Adrenal gland (tissue), 12 donors: Measurements from ENCODE around the gene HDAC4. TPM values are rescaled to one million over a fixed set of nuclear protein-coding genes. Genes with fewer than 3 reads are reported as not detected.

Source experiments
- DNase-seq, 7 donors: peaks; one replicate each; pipeline ENCODE4 v3.0.0-alpha.2; 2019 to 2020
- H3K27ac ChIP-seq, 5 donors: fragments of 200-600 bp; sonication (generic) in 4 of 5; 1 replicate in 3 of 5; 2 replicates in 2 of 5; pipeline versions ENCODE4 v1.5.1 to v1.8.0; 2016 to 2020; ENCODE audit warnings: mild to moderate bottlenecking in 1 of 5
- H3K27me3 ChIP-seq: fragments of 200-600 bp; 2 replicates; pipeline ENCODE4 v1.8.0; 2021
- H3K36me3 ChIP-seq, 2 donors: fragments of 200-600 bp; replicated peaks in 1 of 2; 1 replicate in 1 of 2; 2 replicates in 1 of 2; pipeline versions ENCODE4 v1.5.1 to v1.8.0; 2018 to 2022
- H3K4me1 ChIP-seq, 2 donors: fragments of 200-600 bp; replicated peaks in 1 of 2; 1 replicate in 1 of 2; 2 replicates in 1 of 2; pipeline versions ENCODE4 v1.5.1 to v1.8.0; 2018 to 2021
- H3K4me3 ChIP-seq, 4 donors: fragments of 200-600 bp; sonication (generic) in 3 of 4; one replicate each; pipeline ENCODE4 v1.5.1; 2016 to 2018
- H3K9me3 ChIP-seq, 3 donors: fragments of 200-600 bp; sonication (generic) in 1 of 3; replicated peaks in 1 of 3; 1 replicate in 2 of 3; 2 replicates in 1 of 3; pipeline versions ENCODE4 v1.5.1 to v1.8.0; 2016 to 2021
- POLR2A ChIP-seq, 2 donors: fragments of 450-650 bp; IDR thresholded peaks; one replicate each; pipeline ENCODE4 v1.6.1; 2017; ENCODE audit warnings: antibody characterized with exemption in 2 of 2, mild to moderate bottlenecking in 2 of 2, moderate library complexity in 1 of 2
- WGBS, 4 donors: extraction: QIAGEN DNeasy Blood & Tissue Kit in 2 of 4; methylation state at CpG; one replicate each; pipeline versions ENCODE4 v1.1.5 to v1.1.7; 2013 to 2017; 5-methylcytosine and 5-hydroxymethylcytosine counted together
- intact Hi-C, 2 donors: fragments of 100-400 bp; cut with DNase I; formaldehyde crosslinking; loops; one replicate each; pipeline versions ENCODE4 v1.14.1 to v1.15.0; 2022 to 2023
- polyA plus RNA-seq, 3 donors: library from polyadenylated mRNA; stranded (reverse); fragments of 200-250 nt in 2 of 3; fragments of 350-450 nt in 1 of 3; fragmentation: Illumina TruSeq in 1 of 3; extraction: RNeasy Lipid Tissue Mini Kit (QIAGEN cat#74804) in 1 of 3; gene quantifications; one replicate each; pipeline ENCODE4 v1.2.3, GENCODE V29; 2013 to 2014
- total RNA-seq, 9 donors: library from RNA; depleted of rRNA in 4 of 9; stranded (reverse); fragments of >200 nt in 4 of 9; fragments of 120-200 nt in 1 of 9; fragmentation: NEBNext Ultra II Directional in 1 of 9; extraction: Animal tissue kit (Norgen Biotek cat#: 25700) in 1 of 9; gene quantifications; one replicate each; pipeline versions ENCODE4 v1.1.0 to v1.2.4, GENCODE V29; 2013 to 2023
- TF ChIP-seq, protein P1 (sequence below), 6 experiments: fragments of 450-650 bp in 4 of 6; fragments of 200-600 bp in 2 of 6; sonication (generic) in 1 of 6; IDR thresholded peaks; 1 replicate in 5 of 6; 2 replicates in 1 of 6; pipeline versions ENCODE4 v1.5.1 to v1.8.0; 2016 to 2021; ENCODE audit warnings: antibody characterized with exemption in 6 of 6, mild to moderate bottlenecking in 2 of 6, moderate library complexity in 1 of 6
- donor health status: healthy with polysubstance abuse.
- donor health status: Bipolar disorder and iron deficiency.
- donor health status: DM: yes; HTN: yes; CAD: no.
- donor health status: DM: no; HTN: no; CAD: no.
- donor health status: DM: no; HTN: no; CAD: no.
- donor health status: DM: yes; HTN: yes; CAD: no.

The HDAC4 gene
- total and polyA plus RNA-seq, 12 donors: 8.3 to 88.9 (median 28.7) TPM

DNA sequence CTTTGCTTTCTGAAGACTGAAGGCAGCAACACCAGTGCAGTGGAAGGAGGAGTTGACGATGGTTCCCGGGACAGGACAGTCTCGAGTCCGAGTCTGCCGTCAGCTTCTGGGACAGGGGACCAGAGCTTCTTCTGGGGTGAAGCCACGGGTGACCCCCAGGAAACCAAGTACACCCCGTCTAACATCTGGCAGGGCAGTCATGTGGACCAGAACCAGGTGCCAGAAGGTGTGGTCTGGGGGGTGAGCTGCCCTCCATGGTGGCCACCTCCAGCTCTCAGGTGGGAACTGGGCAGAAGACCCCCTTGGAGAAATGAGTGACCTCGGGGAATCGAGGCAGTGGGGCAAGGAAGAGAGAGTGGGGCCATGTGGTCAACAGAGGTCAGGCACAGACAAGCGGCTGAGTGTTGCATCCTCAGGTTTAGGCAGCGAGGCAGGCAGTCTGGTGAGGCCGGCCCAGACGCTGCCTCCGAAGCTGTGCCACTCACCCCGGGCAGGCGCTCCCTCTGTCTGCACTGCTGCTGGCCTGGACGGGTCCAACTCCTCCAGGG lies 204.3 kb downstream of the HDAC4 start:
- no peak overlapping the region for H3K27ac ChIP-seq
- H3K36me3 ChIP-seq: no peaks in the 10 kb centered on the region
- WGBS, 4 donors: 90 to 93% (median 91%) methylated on average over 15 to 17 of the region's 17 CpGs
- H3K4me3 ChIP-seq: no peak overlapping the region
- DNase-seq: peak in 4 of 7 donors; percentile 12 to 50 (median 18)
- peaks cover 9 to 39% of the 10 kb centered on the region in 2 donors for H3K4me1 ChIP-seq
- no peak for TF ChIP-seq POLR2A (IDR thresholded peaks at IDR 0.05)
- TF ChIP-seq, protein P1, sequence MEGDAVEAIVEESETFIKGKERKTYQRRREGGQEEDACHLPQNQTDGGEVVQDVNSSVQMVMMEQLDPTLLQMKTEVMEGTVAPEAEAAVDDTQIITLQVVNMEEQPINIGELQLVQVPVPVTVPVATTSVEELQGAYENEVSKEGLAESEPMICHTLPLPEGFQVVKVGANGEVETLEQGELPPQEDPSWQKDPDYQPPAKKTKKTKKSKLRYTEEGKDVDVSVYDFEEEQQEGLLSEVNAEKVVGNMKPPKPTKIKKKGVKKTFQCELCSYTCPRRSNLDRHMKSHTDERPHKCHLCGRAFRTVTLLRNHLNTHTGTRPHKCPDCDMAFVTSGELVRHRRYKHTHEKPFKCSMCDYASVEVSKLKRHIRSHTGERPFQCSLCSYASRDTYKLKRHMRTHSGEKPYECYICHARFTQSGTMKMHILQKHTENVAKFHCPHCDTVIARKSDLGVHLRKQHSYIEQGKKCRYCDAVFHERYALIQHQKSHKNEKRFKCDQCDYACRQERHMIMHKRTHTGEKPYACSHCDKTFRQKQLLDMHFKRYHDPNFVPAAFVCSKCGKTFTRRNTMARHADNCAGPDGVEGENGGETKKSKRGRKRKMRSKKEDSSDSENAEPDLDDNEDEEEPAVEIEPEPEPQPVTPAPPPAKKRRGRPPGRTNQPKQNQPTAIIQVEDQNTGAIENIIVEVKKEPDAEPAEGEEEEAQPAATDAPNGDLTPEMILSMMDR (IDR thresholded peaks at IDR 0.05): no peak
- H3K27me3 ChIP-seq: no peaks in the 10 kb centered on the region
- H3K9me3 ChIP-seq: no peaks in the 10 kb centered on the region
- intact Hi-C loops: no loop called here

DNA sequence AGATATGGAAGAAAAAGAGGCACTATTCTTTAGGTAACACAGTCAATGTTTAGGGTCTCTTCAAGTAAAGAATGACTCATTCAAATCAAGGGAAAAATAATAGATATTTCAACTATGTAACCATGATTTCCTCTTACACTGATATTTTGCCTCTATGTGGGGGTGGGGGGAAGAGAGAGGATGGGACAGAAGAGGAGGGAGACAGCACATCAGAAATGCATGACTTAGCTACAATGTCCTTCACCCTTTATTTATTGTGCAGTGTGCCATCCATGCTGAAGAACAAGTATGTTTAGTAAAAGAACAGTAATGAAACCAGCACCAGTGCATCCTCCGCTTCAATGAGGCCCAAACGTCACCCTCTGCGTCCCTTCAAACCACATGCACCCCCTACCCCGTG lies 204.8 kb downstream of the HDAC4 start:
- no peak overlapping the region for H3K4me3 ChIP-seq
- no peaks in the 10 kb centered on the region for H3K9me3 ChIP-seq
- TF ChIP-seq, protein P1 (IDR thresholded peaks at IDR 0.05): no peak
- TF ChIP-seq POLR2A (IDR thresholded peaks at IDR 0.05): no peak
- intact Hi-C loops: no loop called here
- 76 to 83% (median 78%) methylated on average over 4 of the region's 4 CpGs for WGBS, 4 donors
- no peaks in the 10 kb centered on the region for H3K36me3 ChIP-seq
- no peak overlapping the region for H3K27ac ChIP-seq
- H3K4me1 ChIP-seq: peaks cover 3 to 34% of the 10 kb centered on the region in 2 donors
- DNase-seq: peak in 1 of 7 donors; percentile 47
- H3K27me3 ChIP-seq: no peaks in the 10 kb centered on the region

DNA sequence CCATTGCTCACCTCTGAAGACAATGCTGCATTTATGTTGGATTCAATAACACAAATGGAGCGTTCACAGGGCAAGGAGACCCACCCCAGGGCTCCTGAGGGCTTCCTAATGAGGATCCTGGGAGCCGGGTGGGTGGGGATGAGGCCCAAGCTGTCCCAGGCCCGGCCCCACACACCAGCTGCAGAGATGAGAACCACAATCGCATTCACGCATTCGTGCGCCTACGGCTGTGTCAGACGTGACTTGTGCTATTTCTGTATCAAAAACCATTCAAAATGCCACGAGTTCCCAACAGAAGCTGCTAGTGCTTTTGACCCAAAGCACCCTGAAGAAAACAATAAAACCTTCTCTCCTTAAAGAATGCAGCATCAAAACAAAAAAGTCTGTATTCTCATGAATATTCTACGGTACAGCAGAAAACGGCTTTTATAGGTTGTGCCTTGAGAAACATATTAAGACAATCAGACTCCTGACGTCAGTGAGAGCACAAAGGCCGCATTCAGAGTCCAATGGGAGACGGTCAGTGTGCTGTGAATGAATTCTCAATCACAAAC lies 205.4 kb downstream of the HDAC4 start:
- TF ChIP-seq, protein P1 (IDR thresholded peaks at IDR 0.05): no peak
- no peak for TF ChIP-seq POLR2A (IDR thresholded peaks at IDR 0.05)
- intact Hi-C loops: no loop called here
- 86 to 93% (median 90%) methylated on average over 15 of the region's 15 CpGs for WGBS, 4 donors
- peak in 4 of 7 donors; percentile 13 to 51 (median 18) for DNase-seq
- Histone ChIP-seq H3K36me3 (no peaks in the 10 kb centered on the region), H3K4me1 (peaks cover 3 to 28% of the 10 kb centered on the region in 2 donors), H3K27me3 (no peaks in the 10 kb centered on the region), H3K4me3 (no peak overlapping the region), H3K9me3 (no peaks in the 10 kb centered on the region), H3K27ac (peak overlapping the region in 1 of 5 donors; percentile 44)

DNA sequence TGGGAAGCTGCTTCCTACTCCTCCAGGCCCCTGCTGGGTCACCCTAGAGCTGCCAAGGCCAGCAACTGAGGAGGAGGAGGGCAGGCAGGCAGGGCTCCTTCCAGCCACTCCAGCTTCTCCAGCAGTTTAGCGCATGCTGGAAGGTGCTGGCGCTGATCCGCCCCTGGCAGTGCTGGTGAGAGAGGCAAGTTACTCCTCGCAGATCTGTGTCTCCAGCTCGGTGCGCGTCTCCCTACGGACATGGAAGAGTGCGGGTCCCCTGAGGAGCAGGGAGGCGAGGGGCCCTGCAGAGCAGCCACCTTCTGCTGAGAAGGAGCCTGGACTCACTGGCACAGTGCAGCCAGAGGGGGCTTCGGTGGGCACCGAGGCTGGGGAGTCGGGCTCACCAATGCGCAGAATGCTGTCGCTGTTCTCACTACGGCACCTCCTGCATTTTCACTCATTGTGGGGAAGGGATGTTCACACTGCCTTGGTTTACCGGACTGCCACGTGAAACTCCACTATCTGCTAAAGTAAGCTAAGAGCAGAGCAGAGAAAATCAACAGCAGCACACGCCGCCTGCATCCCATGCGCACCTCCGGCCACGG lies 206.0 kb downstream of the HDAC4 start:
- intact Hi-C loops: no loop called here
- 78 to 90% (median 88%) methylated on average over 17 to 23 of the region's 23 CpGs for WGBS, 4 donors
- DNase-seq: peak; percentile 34 to 77 (median 70)
- Histone ChIP-seq H3K36me3 (no peaks in the 10 kb centered on the region), H3K4me3 (no peak overlapping the region), H3K4me1 (peaks cover 3 to 22% of the 10 kb centered on the region in 2 donors), H3K9me3 (no peaks in the 10 kb centered on the region), H3K27me3 (no peaks in the 10 kb centered on the region), H3K27ac (peak overlapping the region in 3 of 5 donors; percentile 18 to 44 (median 33))
- no peak for TF ChIP-seq POLR2A (IDR thresholded peaks at IDR 0.05)
- TF ChIP-seq, protein P1 (IDR thresholded peaks at IDR 0.05): no peak
